ENCODE measurements around the gene LSMEM2.

- TF ChIP-seq, protein P1, sequence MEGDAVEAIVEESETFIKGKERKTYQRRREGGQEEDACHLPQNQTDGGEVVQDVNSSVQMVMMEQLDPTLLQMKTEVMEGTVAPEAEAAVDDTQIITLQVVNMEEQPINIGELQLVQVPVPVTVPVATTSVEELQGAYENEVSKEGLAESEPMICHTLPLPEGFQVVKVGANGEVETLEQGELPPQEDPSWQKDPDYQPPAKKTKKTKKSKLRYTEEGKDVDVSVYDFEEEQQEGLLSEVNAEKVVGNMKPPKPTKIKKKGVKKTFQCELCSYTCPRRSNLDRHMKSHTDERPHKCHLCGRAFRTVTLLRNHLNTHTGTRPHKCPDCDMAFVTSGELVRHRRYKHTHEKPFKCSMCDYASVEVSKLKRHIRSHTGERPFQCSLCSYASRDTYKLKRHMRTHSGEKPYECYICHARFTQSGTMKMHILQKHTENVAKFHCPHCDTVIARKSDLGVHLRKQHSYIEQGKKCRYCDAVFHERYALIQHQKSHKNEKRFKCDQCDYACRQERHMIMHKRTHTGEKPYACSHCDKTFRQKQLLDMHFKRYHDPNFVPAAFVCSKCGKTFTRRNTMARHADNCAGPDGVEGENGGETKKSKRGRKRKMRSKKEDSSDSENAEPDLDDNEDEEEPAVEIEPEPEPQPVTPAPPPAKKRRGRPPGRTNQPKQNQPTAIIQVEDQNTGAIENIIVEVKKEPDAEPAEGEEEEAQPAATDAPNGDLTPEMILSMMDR (IDR thresholded peaks at IDR 0.05), result no peak
- TF ChIP-seq POLR2A (IDR thresholded peaks at IDR 0.05), result no peak
These were observed 42.3 kb upstream of the LSMEM2 start for GRCh38 chr3:50236484-50237132.
